HG02970 (cell line): ENCODE measurements around the gene PRKX.
"Not testable (repeated sequence)": the region's sequence is repeated elsewhere in the genome, so short reads cannot be mapped to it uniquely, and the experiment has no call there.

Experiments used
- ATAC-seq: cut with Tn5 transposase; IDR thresholded peaks from one replicate; pipeline ENCODE4 v1.9.1; 2021; ENCODE audit warnings: mild to moderate bottlenecking, moderate library complexity, moderate number of reproducible peaks; ENCODE audit not compliant: unreplicated experiment, low FRiP score

Gene PRKX

GRCh38 chrX:3712051-3712869 lies 1.2 kb downstream of the PRKX start:
- ATAC-seq, result peak; percentile 5

GRCh38 chrX:3711331-3711917 lies 2.0 kb downstream of the PRKX start:
- no peak for ATAC-seq

- ATAC-seq, result not testable (repeated sequence)
These were observed 5.7 kb downstream of the PRKX start for GRCh38 chrX:3707673-3708274.

- ATAC-seq, result no peak
These were observed 7.0 kb downstream of the PRKX start for GRCh38 chrX:3706481-3706880.

GRCh38 chrX:3703251-3703650 lies 10.2 kb downstream of the PRKX start:
- ATAC-seq, result not testable (repeated sequence)

- ATAC-seq, result not testable (repeated sequence)
These were observed 11.4 kb downstream of the PRKX start for GRCh38 chrX:3702095-3702494.

GRCh38 chrX:3701445-3701928 lies 12.0 kb downstream of the PRKX start:
- ATAC-seq, result not testable (repeated sequence)

GRCh38 chrX:3699821-3700381 lies 13.5 kb downstream of the PRKX start:
- ATAC-seq, result peak; percentile 65

- no peak for ATAC-seq
These were observed 15.7 kb downstream of the PRKX start for GRCh38 chrX:3697701-3698279.

GRCh38 chrX:3697220-3697684 lies 16.2 kb downstream of the PRKX start:
- no peak for ATAC-seq

- ATAC-seq, result no peak
These were observed 17.9 kb downstream of the PRKX start for GRCh38 chrX:3695536-3695935.

- no peak for ATAC-seq
These were observed 23.3 kb downstream of the PRKX start for GRCh38 chrX:3690140-3690539.

- not testable (repeated sequence) for ATAC-seq
These were observed 30.2 kb downstream of the PRKX start for GRCh38 chrX:3683236-3683635.

- ATAC-seq, result no peak
These were observed 33.0 kb downstream of the PRKX start for GRCh38 chrX:3680459-3680858.

- ATAC-seq, result no peak
These were observed 33.8 kb downstream of the PRKX start for GRCh38 chrX:3679669-3680068.

GRCh38 chrX:3678328-3678727 lies 35.1 kb downstream of the PRKX start:
- no peak for ATAC-seq

- no peak for ATAC-seq
These were observed 38.6 kb downstream of the PRKX start for GRCh38 chrX:3674881-3675280.

- ATAC-seq, result no peak
These were observed 43.5 kb downstream of the PRKX start for GRCh38 chrX:3669841-3670475.

GRCh38 chrX:3666975-3667374 lies 46.5 kb downstream of the PRKX start:
- no peak for ATAC-seq

GRCh38 chrX:3664921-3665320 lies 48.5 kb downstream of the PRKX start:
- ATAC-seq, result no peak
